Liver (tissue), 3 donors: Measurements from ENCODE around the gene FZR1.

Experiments used
- GABPA ChIP-seq, 2 donors: IDR thresholded peaks in 1 of 2; conservative IDR thresholded peaks in 1 of 2; 2 replicates each; pipeline ENCODE4 v1.6.1; 2016; ENCODE audit warnings: antibody characterized with exemption in 2 of 2, mild to moderate bottlenecking in 1 of 2, moderate library complexity in 1 of 2
- JUND ChIP-seq, 2 donors: IDR thresholded peaks; 2 replicates each; pipeline ENCODE4 v1.6.1; 2016; ENCODE audit warnings: antibody characterized with exemption in 2 of 2
- TAF1 ChIP-seq: conservative IDR thresholded peaks from 2 replicates; pipeline ENCODE4 v1.6.1; 2016; ENCODE audit warnings: antibody characterized with exemption, mild to moderate bottlenecking
- TF ChIP-seq, protein P1 (sequence below): fragments of 150-350 bp; IDR thresholded peaks from 2 replicates; pipeline ENCODE4 v1.5.1; 2017; ENCODE audit warnings: improper control_type of control experiment, low read depth, low read length; ENCODE audit not compliant: missing input control
- donor health status: healthy.
- donor health status: healthy.

GRCh38 chr19:3462991-3463713, 43.0 kb upstream of the FZR1 start:
- TF ChIP-seq GABPA (IDR thresholded peaks at IDR 0.05 in 1 of 2, conservative IDR thresholded peaks at IDR 0.05 in 1 of 2), result no peak
- TF ChIP-seq TAF1, result no peak
- no peak for TF ChIP-seq JUND (IDR thresholded peaks at IDR 0.05)
- TF ChIP-seq, protein P1, sequence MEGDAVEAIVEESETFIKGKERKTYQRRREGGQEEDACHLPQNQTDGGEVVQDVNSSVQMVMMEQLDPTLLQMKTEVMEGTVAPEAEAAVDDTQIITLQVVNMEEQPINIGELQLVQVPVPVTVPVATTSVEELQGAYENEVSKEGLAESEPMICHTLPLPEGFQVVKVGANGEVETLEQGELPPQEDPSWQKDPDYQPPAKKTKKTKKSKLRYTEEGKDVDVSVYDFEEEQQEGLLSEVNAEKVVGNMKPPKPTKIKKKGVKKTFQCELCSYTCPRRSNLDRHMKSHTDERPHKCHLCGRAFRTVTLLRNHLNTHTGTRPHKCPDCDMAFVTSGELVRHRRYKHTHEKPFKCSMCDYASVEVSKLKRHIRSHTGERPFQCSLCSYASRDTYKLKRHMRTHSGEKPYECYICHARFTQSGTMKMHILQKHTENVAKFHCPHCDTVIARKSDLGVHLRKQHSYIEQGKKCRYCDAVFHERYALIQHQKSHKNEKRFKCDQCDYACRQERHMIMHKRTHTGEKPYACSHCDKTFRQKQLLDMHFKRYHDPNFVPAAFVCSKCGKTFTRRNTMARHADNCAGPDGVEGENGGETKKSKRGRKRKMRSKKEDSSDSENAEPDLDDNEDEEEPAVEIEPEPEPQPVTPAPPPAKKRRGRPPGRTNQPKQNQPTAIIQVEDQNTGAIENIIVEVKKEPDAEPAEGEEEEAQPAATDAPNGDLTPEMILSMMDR, result no peak
